ENCODE data around the gene PAPOLB. TPM values are rescaled to one million over a fixed set of nuclear protein-coding genes. Genes with fewer than 3 reads are reported as not detected.

PAPOLB gene
- total RNA-seq, 1 experiment from 2014 or later: not detected

GRCh38 chr7:4882169-4883032 is 20.6 kb upstream of the PAPOLB start:
- peak overlapping the region; percentile 48 for H3K4me3 ChIP-seq
- H3K9me3 ChIP-seq: no peaks in the 10 kb centered on the region
- H3K27me3 ChIP-seq: no peaks in the 10 kb centered on the region
- H3K36me3 ChIP-seq: no peaks in the 10 kb centered on the region
- DNase-seq: peak; percentile 37

- H3K27me3 ChIP-seq: no peaks in the 10 kb centered on the region
- no peaks in the 10 kb centered on the region for H3K36me3 ChIP-seq
- no peaks in the 10 kb centered on the region for H3K9me3 ChIP-seq
- no peak overlapping the region for H3K4me3 ChIP-seq
- no peak for DNase-seq
Observed at GRCh38 chr7:4880218-4880617, 18.4 kb upstream of the PAPOLB start.

GRCh38 chr7:4879396-4880081 is 17.7 kb upstream of the PAPOLB start:
- Histone ChIP-seq H3K9me3 (no peaks in the 10 kb centered on the region), H3K4me3 (no peak overlapping the region), H3K36me3 (no peaks in the 10 kb centered on the region), H3K27me3 (no peaks in the 10 kb centered on the region)
- DNase-seq: no peak

- H3K27me3 ChIP-seq: no peaks in the 10 kb centered on the region
- H3K9me3 ChIP-seq: no peaks in the 10 kb centered on the region
- DNase-seq: no peak
- H3K36me3 ChIP-seq: no peaks in the 10 kb centered on the region
- H3K4me3 ChIP-seq: no peak overlapping the region
Observed at GRCh38 chr7:4878336-4879335, 16.8 kb upstream of the PAPOLB start.

GRCh38 chr7:4876586-4876985 is 14.8 kb upstream of the PAPOLB start:
- DNase-seq: no peak
- no peak overlapping the region for H3K4me3 ChIP-seq
- no peaks in the 10 kb centered on the region for H3K9me3 ChIP-seq
- no peaks in the 10 kb centered on the region for H3K27me3 ChIP-seq
- no peaks in the 10 kb centered on the region for H3K36me3 ChIP-seq

GRCh38 chr7:4875391-4875790 is 13.6 kb upstream of the PAPOLB start:
- no peak for DNase-seq
- H3K4me3 ChIP-seq: no peak overlapping the region
- H3K27me3 ChIP-seq: no peaks in the 10 kb centered on the region
- no peaks in the 10 kb centered on the region for H3K36me3 ChIP-seq
- no peaks in the 10 kb centered on the region for H3K9me3 ChIP-seq

GRCh38 chr7:4873071-4873944 is 11.5 kb upstream of the PAPOLB start:
- H3K36me3 ChIP-seq: no peaks in the 10 kb centered on the region
- DNase-seq: no peak
- H3K4me3 ChIP-seq: no peak overlapping the region
- no peaks in the 10 kb centered on the region for H3K27me3 ChIP-seq
- no peaks in the 10 kb centered on the region for H3K9me3 ChIP-seq

GRCh38 chr7:4871930-4872675 is 10.3 kb upstream of the PAPOLB start:
- no peaks in the 10 kb centered on the region for H3K36me3 ChIP-seq
- no peaks in the 10 kb centered on the region for H3K27me3 ChIP-seq
- DNase-seq: no peak
- H3K9me3 ChIP-seq: no peaks in the 10 kb centered on the region
- H3K4me3 ChIP-seq: no peak overlapping the region

GRCh38 chr7:4871056-4871680 is 9.3 kb upstream of the PAPOLB start:
- no peaks in the 10 kb centered on the region for H3K36me3 ChIP-seq
- no peaks in the 10 kb centered on the region for H3K9me3 ChIP-seq
- H3K27me3 ChIP-seq: no peaks in the 10 kb centered on the region
- no peak for DNase-seq
- H3K4me3 ChIP-seq: no peak overlapping the region

GRCh38 chr7:4868493-4868892 is 6.7 kb upstream of the PAPOLB start:
- Histone ChIP-seq H3K9me3 (no peaks in the 10 kb centered on the region), H3K36me3 (no peaks in the 10 kb centered on the region), H3K4me3 (no peak overlapping the region), H3K27me3 (no peaks in the 10 kb centered on the region)
- no peak for DNase-seq

GRCh38 chr7:4866528-4867496 is 5.0 kb upstream of the PAPOLB start:
- no peak overlapping the region for H3K4me3 ChIP-seq
- H3K27me3 ChIP-seq: no peaks in the 10 kb centered on the region
- no peak for DNase-seq
- no peaks in the 10 kb centered on the region for H3K9me3 ChIP-seq
- H3K36me3 ChIP-seq: no peaks in the 10 kb centered on the region

- Histone ChIP-seq H3K27me3 (no peaks in the 10 kb centered on the region), H3K36me3 (no peaks in the 10 kb centered on the region), H3K9me3 (no peaks in the 10 kb centered on the region), H3K4me3 (no peak overlapping the region)
- no peak for DNase-seq
Observed at GRCh38 chr7:4862156-4862555, 326 bp upstream of the PAPOLB start.

GRCh38 chr7:4861227-4861626 is 603 bp downstream of the PAPOLB start:
- Histone ChIP-seq H3K4me3 (no peak overlapping the region), H3K27me3 (no peaks in the 10 kb centered on the region), H3K9me3 (no peaks in the 10 kb centered on the region), H3K36me3 (no peaks in the 10 kb centered on the region)
- no peak for DNase-seq

- H3K27me3 ChIP-seq: no peaks in the 10 kb centered on the region
- no peaks in the 10 kb centered on the region for H3K9me3 ChIP-seq
- H3K36me3 ChIP-seq: no peaks in the 10 kb centered on the region
- H3K4me3 ChIP-seq: no peak overlapping the region
- no peak for DNase-seq
Observed at GRCh38 chr7:4857189-4857588, 4.6 kb downstream of the PAPOLB start.
